ENCODE results near the gene CYLD. TPM values are rescaled to one million over a fixed set of nuclear protein-coding genes. Genes with fewer than 3 reads are reported as not detected.

The CYLD gene
- total RNA-seq, 1 experiment from 2014 or later, result 11.9 TPM

DNA sequence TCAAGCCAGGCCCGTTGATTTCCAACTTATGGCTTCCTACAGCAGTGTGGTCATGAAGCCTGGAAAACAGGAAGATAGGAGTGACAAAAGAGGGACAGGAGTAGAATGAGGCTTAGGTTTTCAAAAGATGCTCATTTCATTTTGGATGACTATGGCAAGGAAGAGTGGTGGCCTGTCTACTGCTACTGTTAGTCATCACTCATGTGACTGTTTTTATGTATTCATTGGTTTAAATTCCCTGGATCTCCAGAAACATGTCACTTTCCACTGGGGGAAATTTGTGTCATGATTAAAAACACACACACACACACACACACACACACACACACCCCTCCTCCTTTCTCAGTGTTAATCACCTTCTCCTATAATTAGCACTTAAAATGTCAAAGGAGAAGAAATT, 1.1 kb upstream of the CYLD start:
- Histone ChIP-seq H3K9ac (ENCODE audit: low read length) (no peak overlapping the region), H3K27me3 (ENCODE audit: insufficient read depth, low read length) (no peaks in the 10 kb centered on the region), H3K4me2 (ENCODE audit: low read length) (peak overlapping the region; percentile 91), H3K9me2 (ENCODE audit: insufficient read depth) (no peaks in the 10 kb centered on the region), H3K79me2 (ENCODE audit: insufficient read depth, low read length) (no peaks in the 10 kb centered on the region), H3K4me1 (ENCODE audit: control insufficient read depth in 1 of 2, insufficient read depth in 2 of 2, low read length in 2 of 2) (peaks cover 2 to 15% of the 10 kb centered on the region in 2 experiments; a peak in 2 of 4 replicates), H3K9me3 (ENCODE audit: control insufficient read depth in 1 of 2, insufficient read depth in 1 of 2, low read depth in 1 of 2, low read length in 2 of 2) (no peaks in the 10 kb centered on the region), H3K27ac (ENCODE audit: low read depth, low read length) (no peak overlapping the region), H3K36me3 (ENCODE audit: control insufficient read depth in 1 of 2, insufficient read depth in 2 of 2, low read length in 2 of 2) (no peaks in the 10 kb centered on the region), H4K20me1 (ENCODE audit: insufficient read depth) (no peaks in the 10 kb centered on the region), H2AFZ (ENCODE audit: low read depth, low read length, poor library complexity, severe bottlenecking) (no peak overlapping the region), H3K4me3 (replicated peaks in 1 of 2; ENCODE audit: low read depth in 1 of 2, low read length in 2 of 2) (no peak overlapping the region)
- no peak for TF ChIP-seq ELF1 (IDR thresholded peaks at IDR 0.05; ENCODE audit: borderline replicate concordance, low read depth)
- no peak for TF ChIP-seq YY1 (IDR thresholded peaks at IDR 0.05; ENCODE audit: extremely low read depth, insufficient replicate concordance, low read depth, low read length)
- TF ChIP-seq ZFX (IDR thresholded peaks at IDR 0.05), result no peak
- TF ChIP-seq SRF (IDR thresholded peaks at IDR 0.05; ENCODE audit: low read depth), result no peak
- no peak for TF ChIP-seq ZNF274 (IDR thresholded peaks at IDR 0.05; ENCODE audit: low read depth, low read length)
- TF ChIP-seq POLR2A (IDR thresholded peaks at IDR 0.05; ENCODE audit: borderline replicate concordance, extremely low read depth, insufficient read depth, insufficient read length), result no peak
- no peak for TF ChIP-seq JUND (IDR thresholded peaks at IDR 0.05)
- TF ChIP-seq, protein P1, sequence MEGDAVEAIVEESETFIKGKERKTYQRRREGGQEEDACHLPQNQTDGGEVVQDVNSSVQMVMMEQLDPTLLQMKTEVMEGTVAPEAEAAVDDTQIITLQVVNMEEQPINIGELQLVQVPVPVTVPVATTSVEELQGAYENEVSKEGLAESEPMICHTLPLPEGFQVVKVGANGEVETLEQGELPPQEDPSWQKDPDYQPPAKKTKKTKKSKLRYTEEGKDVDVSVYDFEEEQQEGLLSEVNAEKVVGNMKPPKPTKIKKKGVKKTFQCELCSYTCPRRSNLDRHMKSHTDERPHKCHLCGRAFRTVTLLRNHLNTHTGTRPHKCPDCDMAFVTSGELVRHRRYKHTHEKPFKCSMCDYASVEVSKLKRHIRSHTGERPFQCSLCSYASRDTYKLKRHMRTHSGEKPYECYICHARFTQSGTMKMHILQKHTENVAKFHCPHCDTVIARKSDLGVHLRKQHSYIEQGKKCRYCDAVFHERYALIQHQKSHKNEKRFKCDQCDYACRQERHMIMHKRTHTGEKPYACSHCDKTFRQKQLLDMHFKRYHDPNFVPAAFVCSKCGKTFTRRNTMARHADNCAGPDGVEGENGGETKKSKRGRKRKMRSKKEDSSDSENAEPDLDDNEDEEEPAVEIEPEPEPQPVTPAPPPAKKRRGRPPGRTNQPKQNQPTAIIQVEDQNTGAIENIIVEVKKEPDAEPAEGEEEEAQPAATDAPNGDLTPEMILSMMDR (IDR thresholded peaks at IDR 0.05 in 2 of 3, conservative IDR thresholded peaks at IDR 0.05 in 1 of 3; ENCODE audit: borderline replicate concordance in 1 of 3, insufficient read depth in 1 of 3, low read depth in 2 of 3, low read length in 2 of 3), result no peak
- TF ChIP-seq, protein P2, sequence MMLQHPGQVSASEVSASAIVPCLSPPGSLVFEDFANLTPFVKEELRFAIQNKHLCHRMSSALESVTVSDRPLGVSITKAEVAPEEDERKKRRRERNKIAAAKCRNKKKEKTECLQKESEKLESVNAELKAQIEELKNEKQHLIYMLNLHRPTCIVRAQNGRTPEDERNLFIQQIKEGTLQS (IDR thresholded peaks at IDR 0.05), result no peak
- no peak for TF ChIP-seq EGR1 (IDR thresholded peaks at IDR 0.05; ENCODE audit: low read depth)
- TF ChIP-seq FOSL1 (IDR thresholded peaks at IDR 0.05; ENCODE audit: low read depth), result no peak
- TF ChIP-seq, protein P3, sequence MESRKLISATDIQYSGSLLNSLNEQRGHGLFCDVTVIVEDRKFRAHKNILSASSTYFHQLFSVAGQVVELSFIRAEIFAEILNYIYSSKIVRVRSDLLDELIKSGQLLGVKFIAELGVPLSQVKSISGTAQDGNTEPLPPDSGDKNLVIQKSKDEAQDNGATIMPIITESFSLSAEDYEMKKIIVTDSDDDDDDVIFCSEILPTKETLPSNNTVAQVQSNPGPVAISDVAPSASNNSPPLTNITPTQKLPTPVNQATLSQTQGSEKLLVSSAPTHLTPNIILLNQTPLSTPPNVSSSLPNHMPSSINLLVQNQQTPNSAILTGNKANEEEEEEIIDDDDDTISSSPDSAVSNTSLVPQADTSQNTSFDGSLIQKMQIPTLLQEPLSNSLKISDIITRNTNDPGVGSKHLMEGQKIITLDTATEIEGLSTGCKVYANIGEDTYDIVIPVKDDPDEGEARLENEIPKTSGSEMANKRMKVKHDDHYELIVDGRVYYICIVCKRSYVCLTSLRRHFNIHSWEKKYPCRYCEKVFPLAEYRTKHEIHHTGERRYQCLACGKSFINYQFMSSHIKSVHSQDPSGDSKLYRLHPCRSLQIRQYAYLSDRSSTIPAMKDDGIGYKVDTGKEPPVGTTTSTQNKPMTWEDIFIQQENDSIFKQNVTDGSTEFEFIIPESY (IDR thresholded peaks at IDR 0.05; ENCODE audit: extremely low read depth, insufficient replicate concordance, low read length), result no peak
- TF ChIP-seq SIN3A (IDR thresholded peaks at IDR 0.05; ENCODE audit: low read depth), result no peak
- TF ChIP-seq POLR2AphosphoS5 (IDR thresholded peaks at IDR 0.05; ENCODE audit: low read depth, low read length), result no peak
- no peak for TF ChIP-seq CBX3 (IDR thresholded peaks at IDR 0.05; ENCODE audit: low read depth)
- TF ChIP-seq CEBPB (IDR thresholded peaks at IDR 0.05; ENCODE audit: low read depth), result no peak
- ChIA-PET POLR2A (no interaction called here), RAD21 (ENCODE audit: low non-redundant PET in 1 of 2, low total read pairs in 2 of 2, uncharacterized antibody in 2 of 2, unreplicated experiment in 2 of 2) (no interaction called here), CTCF (interaction anchor here (1.3 kb wide), 1 partner anchor 75 kb away, joined by 6 read pairs; no protein-coding TSS in a partner anchor)
- ATAC-seq, result no peak
- no TSS peak for BruUV-seq (replicated peaks)
- DNase-seq (ENCODE audit: low read depth, low spot score), result no peak
- intact Hi-C loops (cut with micrococcal nuclease), result no loop called here
